ENCODE measurements around the gene GALNT6.

Gene GALNT6

DNA sequence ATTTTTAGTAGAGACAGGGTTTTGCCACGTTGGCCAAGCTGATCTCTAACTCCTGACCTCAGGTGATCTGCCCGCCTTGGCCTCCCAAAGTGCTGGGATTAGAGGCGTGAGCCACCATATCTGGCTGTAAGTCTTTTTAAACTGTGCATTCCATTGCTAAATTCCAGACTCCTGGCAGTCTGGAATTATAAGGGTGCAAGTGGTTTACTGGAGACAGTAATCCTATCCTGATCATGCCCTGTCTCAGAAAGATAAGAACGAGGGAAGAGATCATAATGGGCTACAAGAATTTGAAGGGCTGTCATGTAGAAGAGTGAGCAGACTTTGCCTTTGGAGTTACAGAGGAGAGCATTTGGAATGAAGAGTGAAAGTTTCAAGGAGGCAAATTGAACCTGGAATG lies 26.6 kb upstream of the GALNT6 start:
- no peak for DNase-seq (ENCODE audit: low read depth)
- no peak overlapping the region for H3K4me3 ChIP-seq (ENCODE audit: control insufficient read depth, low read depth, low read length)
- TF ChIP-seq CTCF (conservative IDR thresholded peaks at IDR 0.05; ENCODE audit: control insufficient read depth, insufficient read depth, low read depth, low read length) = no peak

DNA sequence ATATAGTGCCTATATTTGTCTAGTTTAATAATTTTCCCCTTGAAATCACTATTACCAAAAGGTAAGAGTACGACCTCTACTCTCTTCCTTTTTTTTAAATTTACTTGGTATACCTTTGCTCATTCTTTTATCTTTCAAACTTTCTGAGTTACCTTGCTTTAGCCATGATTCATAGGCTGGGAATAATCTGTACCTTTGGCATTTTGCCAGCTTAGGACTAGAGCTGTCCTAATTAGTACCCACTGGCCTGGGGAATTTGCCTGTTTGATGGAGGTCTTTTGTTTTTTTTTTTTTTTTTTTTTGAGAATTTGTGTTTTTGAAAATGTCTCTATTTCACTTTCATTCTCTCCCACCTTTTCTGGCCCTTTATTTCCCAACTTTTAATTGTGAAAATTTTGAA lies 24.7 kb upstream of the GALNT6 start:
- TF ChIP-seq CTCF (conservative IDR thresholded peaks at IDR 0.05; ENCODE audit: control insufficient read depth, insufficient read depth, low read depth, low read length) = no peak
- no peak overlapping the region for H3K4me3 ChIP-seq (ENCODE audit: control insufficient read depth, low read depth, low read length)
- DNase-seq (ENCODE audit: low read depth) = no peak

- no peak for DNase-seq (ENCODE audit: low read depth)
- TF ChIP-seq CTCF (conservative IDR thresholded peaks at IDR 0.05; ENCODE audit: control insufficient read depth, insufficient read depth, low read depth, low read length) = no peak
- H3K4me3 ChIP-seq (ENCODE audit: control insufficient read depth, low read depth, low read length) = no peak overlapping the region
Measured at GRCh38 chr12:51413791-51414190, 22.6 kb upstream of the GALNT6 start.

DNA sequence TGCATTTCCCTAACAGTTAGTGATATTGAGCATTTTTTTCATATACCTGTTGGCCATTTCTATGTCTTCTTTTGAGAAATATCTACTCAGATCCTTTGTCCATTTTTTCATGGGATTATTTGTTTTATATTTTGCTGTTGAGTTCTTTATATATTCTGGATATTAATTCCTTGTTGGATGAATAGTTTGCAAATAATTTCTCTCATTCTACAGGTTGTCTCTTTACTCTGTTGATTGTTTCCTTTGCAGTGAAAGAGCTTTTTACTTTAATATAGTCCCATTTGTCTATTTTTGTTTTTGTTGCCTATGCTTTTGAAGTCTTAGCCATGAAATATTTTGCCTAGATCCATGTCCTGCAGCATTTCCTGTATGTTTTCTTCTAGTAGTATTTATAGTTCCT lies 21.9 kb upstream of the GALNT6 start:
- DNase-seq (ENCODE audit: low read depth) = no peak
- no peak for TF ChIP-seq CTCF (conservative IDR thresholded peaks at IDR 0.05; ENCODE audit: control insufficient read depth, insufficient read depth, low read depth, low read length)
- H3K4me3 ChIP-seq (ENCODE audit: control insufficient read depth, low read depth, low read length) = no peak overlapping the region

- DNase-seq (ENCODE audit: low read depth) = no peak
- no peak for TF ChIP-seq CTCF (conservative IDR thresholded peaks at IDR 0.05; ENCODE audit: control insufficient read depth, insufficient read depth, low read depth, low read length)
- no peak overlapping the region for H3K4me3 ChIP-seq (ENCODE audit: control insufficient read depth, low read depth, low read length)
Measured at GRCh38 chr12:51409846-51410245, 18.6 kb upstream of the GALNT6 start.

- no peak overlapping the region for H3K4me3 ChIP-seq (ENCODE audit: control insufficient read depth, low read depth, low read length)
- TF ChIP-seq CTCF (conservative IDR thresholded peaks at IDR 0.05; ENCODE audit: control insufficient read depth, insufficient read depth, low read depth, low read length) = no peak
- DNase-seq (ENCODE audit: low read depth) = no peak
Measured at GRCh38 chr12:51407604-51408003, 16.4 kb upstream of the GALNT6 start.

DNA sequence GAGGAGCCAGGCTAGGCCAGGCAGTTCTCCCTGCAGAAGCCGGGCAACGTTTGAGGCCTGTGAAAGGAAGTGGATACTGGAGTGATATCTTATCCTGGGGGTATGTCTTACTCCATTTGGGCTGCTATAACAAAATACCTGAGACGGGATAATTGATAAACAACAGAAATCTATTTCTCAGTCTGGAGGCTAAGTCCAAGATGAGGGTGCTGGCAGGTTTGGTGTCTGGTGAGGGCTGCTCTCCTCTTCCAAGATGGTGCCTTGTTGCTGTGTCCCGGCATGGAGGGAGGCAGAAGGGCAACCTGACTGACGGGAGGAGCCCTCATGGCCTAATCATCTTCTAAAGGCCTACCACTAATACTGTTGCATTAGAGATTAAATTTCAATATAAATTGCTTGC lies 15.7 kb upstream of the GALNT6 start:
- H3K4me3 ChIP-seq (ENCODE audit: control insufficient read depth, low read depth, low read length) = no peak overlapping the region
- no peak for TF ChIP-seq CTCF (conservative IDR thresholded peaks at IDR 0.05; ENCODE audit: control insufficient read depth, insufficient read depth, low read depth, low read length)
- DNase-seq (ENCODE audit: low read depth) = no peak
